Measurements from ENCODE around the gene VAV3. TPM values are rescaled to one million over a fixed set of nuclear protein-coding genes. Genes with fewer than 3 reads are reported as not detected.

VAV3 gene
- total and polyA plus RNA-seq, 9 of the 15 experiments (the other 6 are each of a cell fraction or from before 2014, with no cell fraction given), result not detected

DNA sequence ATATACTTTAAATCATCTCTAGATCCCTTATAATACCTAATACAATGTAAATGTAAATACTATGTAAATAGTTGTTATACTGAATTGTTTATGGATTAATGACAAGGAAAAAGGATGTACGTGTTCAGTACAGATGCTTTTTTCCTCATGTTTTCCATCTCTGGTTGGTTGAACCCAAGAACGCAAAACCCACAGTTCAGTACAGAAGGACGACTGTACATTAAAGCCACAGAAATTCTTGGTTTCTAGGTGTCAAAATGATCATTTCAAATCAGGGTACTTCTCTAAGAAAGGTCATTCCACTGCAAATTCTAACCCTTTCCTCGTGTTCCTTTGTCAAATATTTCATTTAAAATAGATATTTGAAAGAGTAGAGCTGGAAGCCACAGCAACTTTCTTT is 158.1 kb downstream of the VAV3 start:
- 1% methylated on average over 4 of the region's 4 CpGs for WGBS (ENCODE audit: insufficient coverage, low coverage, missing lambda C conversion rate)
- H3K4me1 ChIP-seq (replicated peaks in 1 of 2; ENCODE audit: control insufficient read depth in 2 of 2, insufficient read depth in 2 of 2, low read length in 2 of 2), result no peaks in the 10 kb centered on the region
- no peak overlapping the region for H3K9ac ChIP-seq (ENCODE audit: insufficient read depth in 1 of 2, low read depth in 2 of 2, low read length in 2 of 2)
- no peaks in the 10 kb centered on the region for H3K9me1 ChIP-seq (ENCODE audit: control insufficient read depth, insufficient read depth, low read length)
- CTCF ChIA-PET (ENCODE audit: low intra/inter-chr PET ratio), result no interaction called here
- H3K36me3 ChIP-seq (ENCODE audit: control insufficient read depth, insufficient read depth, low read length), result no peaks in the 10 kb centered on the region
- FAIRE-seq, result no peak
- no peaks in the 10 kb centered on the region for H3K79me2 ChIP-seq (ENCODE audit: control insufficient read depth, insufficient read depth, low read length)
- intact Hi-C loops (cut with micrococcal nuclease), result no loop called here
- H3K27me3 ChIP-seq (ENCODE audit: control insufficient read depth in 2 of 2, insufficient read depth in 2 of 2, low read length in 2 of 2), result no peaks in the 10 kb centered on the region
- in situ Hi-C loops (cut with MboI), result no loop called here
- no peak overlapping the region for H2AFZ ChIP-seq (ENCODE audit: low read depth, low read length)
- no peak overlapping the region for H3K4me3 ChIP-seq
- H4K20me1 ChIP-seq (replicated peaks; ENCODE audit: control insufficient read depth, insufficient read depth, low read length), result no peaks in the 10 kb centered on the region
- no TSS peak for BruUV-seq (replicated peaks)
- H3K9me3 ChIP-seq (replicated peaks; ENCODE audit: control insufficient read depth, insufficient read depth, low read depth, low read length), result no peaks in the 10 kb centered on the region
- TF ChIP-seq ZNF174 (CRISPR knock-in tag; IDR thresholded peaks at IDR 0.05), result no peak
- no peak for TF ChIP-seq ZNF395 (CRISPR knock-in tag; IDR thresholded peaks at IDR 0.05)
- no peak for TF ChIP-seq ZHX1 (conservative IDR thresholded peaks at IDR 0.05; ENCODE audit: low read length)
- TF ChIP-seq ZBTB8A (IDR thresholded peaks at IDR 0.05; ENCODE audit: partially characterized antibody), result no peak
- TF ChIP-seq SIN3B (IDR thresholded peaks at IDR 0.05; ENCODE audit: low read depth), result no peak
- no peak for TF ChIP-seq ZNF740 (CRISPR knock-in tag; IDR thresholded peaks at IDR 0.05)
- TF ChIP-seq ZNF740 (tag; IDR thresholded peaks at IDR 0.05), result no peak
- TF ChIP-seq MYBL2 (IDR thresholded peaks at IDR 0.05; ENCODE audit: low read depth), result no peak
- no peak for TF ChIP-seq MYBL2 (CRISPR knock-in tag; IDR thresholded peaks at IDR 0.05; ENCODE audit: borderline replicate concordance)
- no peak for TF ChIP-seq ZNF263 (CRISPR knock-in tag; IDR thresholded peaks at IDR 0.05; ENCODE audit: borderline replicate concordance)
- TF ChIP-seq FOXK2 (conservative IDR thresholded peaks at IDR 0.05 in 1 of 2, IDR thresholded peaks at IDR 0.05 in 1 of 2; ENCODE audit: low read depth in 2 of 2), result no peak
- no peak for TF ChIP-seq CHCHD3 (CRISPR knock-in tag; IDR thresholded peaks at IDR 0.05)
- TF ChIP-seq, protein P1, sequence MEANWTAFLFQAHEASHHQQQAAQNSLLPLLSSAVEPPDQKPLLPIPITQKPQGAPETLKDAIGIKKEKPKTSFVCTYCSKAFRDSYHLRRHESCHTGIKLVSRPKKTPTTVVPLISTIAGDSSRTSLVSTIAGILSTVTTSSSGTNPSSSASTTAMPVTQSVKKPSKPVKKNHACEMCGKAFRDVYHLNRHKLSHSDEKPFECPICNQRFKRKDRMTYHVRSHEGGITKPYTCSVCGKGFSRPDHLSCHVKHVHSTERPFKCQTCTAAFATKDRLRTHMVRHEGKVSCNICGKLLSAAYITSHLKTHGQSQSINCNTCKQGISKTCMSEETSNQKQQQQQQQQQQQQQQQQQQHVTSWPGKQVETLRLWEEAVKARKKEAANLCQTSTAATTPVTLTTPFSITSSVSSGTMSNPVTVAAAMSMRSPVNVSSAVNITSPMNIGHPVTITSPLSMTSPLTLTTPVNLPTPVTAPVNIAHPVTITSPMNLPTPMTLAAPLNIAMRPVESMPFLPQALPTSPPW (CRISPR knock-in tag; IDR thresholded peaks at IDR 0.05), result no peak
- no peak for TF ChIP-seq NR2F6 (CRISPR knock-in tag; IDR thresholded peaks at IDR 0.05)
- POLR2A ChIA-PET, result no interaction called here
- H3K27ac ChIP-seq (ENCODE audit: extremely low read depth, low read depth, low read length), result no peak overlapping the region
- DNase-seq (ENCODE audit: extremely low read depth in 1 of 4, low spot score in 3 of 4), result no peak
- no peak overlapping the region for H3K4me2 ChIP-seq (ENCODE audit: insufficient read depth, low read length)
- no peak for ATAC-seq
